Activated gamma-delta T cell treated with anti-CD3 and anti-CD28 coated beads, Interleukin-2, amount 50 U/mL, for 16 hours (primary cell): Measurements from ENCODE around the gene LMOD2.
"Not testable (repeated sequence)": the region's sequence is repeated elsewhere in the genome, so short reads cannot be mapped to it uniquely, and the experiment has no call there.

Experiments used
- DNase-seq: peaks from one replicate; pipeline ENCODE4 v3.0.0-alpha.2; 2020; ENCODE audit warnings: low read depth

LMOD2 gene, protein sequence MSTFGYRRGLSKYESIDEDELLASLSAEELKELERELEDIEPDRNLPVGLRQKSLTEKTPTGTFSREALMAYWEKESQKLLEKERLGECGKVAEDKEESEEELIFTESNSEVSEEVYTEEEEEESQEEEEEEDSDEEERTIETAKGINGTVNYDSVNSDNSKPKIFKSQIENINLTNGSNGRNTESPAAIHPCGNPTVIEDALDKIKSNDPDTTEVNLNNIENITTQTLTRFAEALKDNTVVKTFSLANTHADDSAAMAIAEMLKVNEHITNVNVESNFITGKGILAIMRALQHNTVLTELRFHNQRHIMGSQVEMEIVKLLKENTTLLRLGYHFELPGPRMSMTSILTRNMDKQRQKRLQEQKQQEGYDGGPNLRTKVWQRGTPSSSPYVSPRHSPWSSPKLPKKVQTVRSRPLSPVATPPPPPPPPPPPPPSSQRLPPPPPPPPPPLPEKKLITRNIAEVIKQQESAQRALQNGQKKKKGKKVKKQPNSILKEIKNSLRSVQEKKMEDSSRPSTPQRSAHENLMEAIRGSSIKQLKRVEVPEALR

DNA sequence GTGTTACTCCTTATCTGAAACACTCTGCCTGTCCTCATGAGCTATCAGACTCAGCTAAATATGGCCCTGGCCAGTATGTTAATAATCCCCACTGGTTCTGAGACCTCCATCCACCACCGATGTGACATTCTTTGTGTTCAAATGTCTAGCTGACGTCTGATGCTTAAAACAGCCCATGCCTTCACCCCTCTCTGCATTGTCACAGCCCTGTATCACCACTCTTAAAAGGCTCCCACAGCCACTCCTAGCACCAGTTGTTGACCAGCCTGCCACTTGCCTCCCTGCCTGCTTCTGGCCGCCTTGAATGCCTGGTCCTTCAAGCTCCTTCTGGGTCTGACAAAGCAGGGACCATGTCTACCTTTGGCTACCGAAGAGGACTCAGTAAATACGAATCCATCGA lies at the start of gene LMOD2:
Gene LMOD2, plus strand, starts transcription at position 253 of the 400 bp plus-strand sequence. Its CDS starts 98 bp downstream, at position 351.
- no peak for DNase-seq

GRCh38 chr7:123607423-123607975 lies 48.2 kb upstream of the LMOD2 start:
- DNase-seq = no peak

GRCh38 chr7:123608991-123609882 lies 46.4 kb upstream of the LMOD2 start:
- no peak for DNase-seq

GRCh38 chr7:123609883-123610239 lies 45.8 kb upstream of the LMOD2 start:
- DNase-seq = no peak

DNA sequence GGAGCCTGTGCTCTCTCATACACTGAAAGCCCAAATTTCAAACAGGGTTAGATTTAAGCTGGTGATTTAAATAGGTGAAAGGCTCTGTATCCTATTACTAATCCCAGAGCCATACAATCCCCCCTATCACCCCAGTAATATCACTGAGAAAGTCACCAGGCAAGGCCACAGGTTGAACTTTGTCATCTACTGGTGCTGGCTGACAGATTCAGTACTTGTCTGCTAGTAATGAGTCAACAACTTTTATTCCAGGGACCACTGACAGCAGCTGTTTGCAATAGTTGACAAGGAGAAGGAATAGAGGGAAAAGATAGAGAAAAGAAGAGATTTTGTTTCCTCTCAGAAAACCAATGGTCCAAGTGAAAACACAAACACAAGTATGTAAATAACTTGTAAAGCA lies 43.6 kb upstream of the LMOD2 start:
- DNase-seq = no peak

DNA sequence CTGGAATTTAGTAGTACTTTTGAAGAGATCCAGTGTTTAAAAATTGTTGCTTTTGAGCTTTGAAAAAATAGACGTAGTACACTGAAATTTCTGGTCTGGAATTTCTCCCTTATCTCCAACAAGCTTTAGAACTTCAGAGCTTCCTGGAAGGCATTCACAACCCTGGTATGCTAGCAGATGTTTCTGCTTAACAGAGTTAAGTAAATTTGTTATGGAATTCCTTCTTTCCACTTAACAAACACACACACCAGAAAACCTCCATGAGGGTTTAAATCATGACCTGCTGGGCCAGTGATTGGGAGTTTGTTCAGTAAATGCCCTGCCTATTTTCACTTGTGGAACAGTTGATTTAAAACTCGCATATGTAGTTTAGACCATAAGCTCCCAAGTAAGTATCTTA lies 40.3 kb upstream of the LMOD2 start:
- DNase-seq = no peak

GRCh38 chr7:123616223-123616622 lies 39.4 kb upstream of the LMOD2 start:
- no peak for DNase-seq

DNA sequence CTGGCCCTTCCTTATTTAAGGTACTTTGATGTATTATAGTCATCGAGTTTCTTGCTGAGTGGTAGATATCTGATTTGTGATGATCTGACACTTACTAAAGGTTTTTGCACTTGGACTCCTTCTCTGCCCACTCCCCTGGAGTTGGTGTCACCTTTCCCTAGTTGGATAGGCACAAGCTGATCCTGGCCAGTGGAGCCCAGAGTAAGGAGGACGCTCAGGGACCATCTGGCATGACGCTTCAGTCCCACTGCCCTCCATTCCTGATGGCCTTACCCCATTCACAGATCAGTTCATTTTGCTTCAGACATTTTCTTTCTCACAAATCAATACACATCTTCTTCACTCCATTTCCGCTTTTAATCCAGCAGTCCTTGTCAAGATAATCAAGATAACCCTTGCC lies 34.0 kb upstream of the LMOD2 start:
- no peak for DNase-seq

- no peak for DNase-seq
Observed at GRCh38 chr7:123622660-123623386, 32.8 kb upstream of the LMOD2 start.

DNA sequence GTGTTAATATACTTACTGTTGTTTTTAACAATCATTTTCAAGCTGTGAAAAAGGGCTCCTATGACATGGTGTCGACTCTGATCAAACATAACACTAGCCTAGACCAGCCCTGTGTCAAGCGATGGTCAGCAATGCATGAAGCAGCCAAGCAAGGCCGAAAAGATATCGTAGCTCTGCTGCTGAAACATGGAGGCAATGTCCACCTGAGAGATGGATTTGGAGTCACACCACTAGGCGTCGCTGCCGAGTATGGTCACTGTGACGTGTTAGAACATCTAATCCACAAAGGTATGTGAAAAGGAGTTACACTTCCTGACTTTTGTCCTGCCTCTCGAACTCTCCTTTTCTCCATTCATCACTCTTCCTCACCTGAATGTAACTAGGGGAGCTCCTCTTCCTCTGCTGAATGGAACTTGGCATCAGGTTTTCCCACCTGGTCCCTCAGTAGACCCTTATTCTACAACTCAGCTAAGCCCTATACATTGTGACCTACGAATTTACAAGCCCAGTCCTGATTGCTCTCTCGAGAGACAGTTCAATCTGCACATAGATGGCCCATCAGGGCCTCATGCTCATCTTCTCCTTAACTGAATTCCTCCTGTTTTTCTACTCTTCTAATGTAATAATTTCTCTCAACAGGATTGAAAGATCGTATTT lies 31.0 kb upstream of the LMOD2 start:
- peak; percentile 19 for DNase-seq

DNA sequence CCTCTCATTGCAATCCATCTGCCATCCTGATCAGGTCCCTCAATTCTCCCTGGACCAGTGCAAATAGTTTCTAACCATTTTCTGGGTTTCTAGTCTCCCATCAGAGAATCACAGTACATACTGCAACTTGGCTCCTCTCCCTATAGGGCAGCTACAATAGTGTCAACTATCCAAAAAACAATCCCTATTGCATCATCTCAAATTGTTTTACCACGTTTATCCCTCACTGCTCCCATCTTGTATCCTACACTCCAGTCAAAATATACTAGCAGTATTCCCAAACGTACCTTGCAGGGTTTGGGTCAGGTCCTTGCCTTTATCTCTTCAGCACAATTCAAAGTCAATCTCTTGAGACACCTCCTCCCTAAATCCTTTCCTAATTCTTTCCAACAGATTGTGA lies 30.4 kb upstream of the LMOD2 start:
- no peak for DNase-seq

DNA sequence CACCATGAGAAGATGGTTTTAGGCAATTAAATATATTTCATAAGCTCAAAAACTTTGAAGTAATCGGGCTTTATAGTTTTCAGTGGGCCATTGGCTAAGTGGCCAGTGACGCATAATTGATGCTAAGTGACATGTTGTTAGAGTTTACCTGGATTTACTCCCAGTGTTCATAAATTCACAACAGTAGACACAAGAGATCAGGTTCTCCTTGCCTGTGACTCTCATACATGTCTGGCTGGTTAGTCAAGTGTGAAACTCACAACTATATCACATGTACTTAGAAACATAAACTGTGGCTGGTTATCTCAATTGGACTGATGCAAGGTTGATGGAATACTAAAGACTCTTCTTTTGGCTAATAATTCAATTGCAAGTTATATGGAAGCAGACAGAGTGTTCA lies 27.8 kb upstream of the LMOD2 start:
- no peak for DNase-seq

- no peak for DNase-seq
Observed at GRCh38 chr7:123628829-123629228, 26.8 kb upstream of the LMOD2 start.

DNA sequence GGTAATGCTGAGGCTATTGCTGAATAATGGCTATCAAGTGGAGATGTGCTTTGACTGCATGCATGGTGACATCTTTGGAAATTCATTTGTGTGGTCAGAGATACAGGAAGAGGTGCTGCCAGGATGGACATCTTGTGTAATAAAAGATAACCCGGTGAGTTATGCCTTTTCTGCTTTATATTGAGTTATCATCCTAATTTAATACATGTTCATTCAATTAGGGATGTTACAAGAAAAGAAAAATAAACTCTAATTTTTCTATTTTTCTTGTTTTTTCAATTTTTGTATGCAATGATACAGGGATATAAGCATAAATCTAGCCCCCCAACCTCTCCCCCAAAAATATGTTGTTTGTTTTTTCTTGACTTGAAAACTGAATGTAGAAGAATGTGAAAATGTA lies 26.4 kb upstream of the LMOD2 start:
- DNase-seq = no peak

DNA sequence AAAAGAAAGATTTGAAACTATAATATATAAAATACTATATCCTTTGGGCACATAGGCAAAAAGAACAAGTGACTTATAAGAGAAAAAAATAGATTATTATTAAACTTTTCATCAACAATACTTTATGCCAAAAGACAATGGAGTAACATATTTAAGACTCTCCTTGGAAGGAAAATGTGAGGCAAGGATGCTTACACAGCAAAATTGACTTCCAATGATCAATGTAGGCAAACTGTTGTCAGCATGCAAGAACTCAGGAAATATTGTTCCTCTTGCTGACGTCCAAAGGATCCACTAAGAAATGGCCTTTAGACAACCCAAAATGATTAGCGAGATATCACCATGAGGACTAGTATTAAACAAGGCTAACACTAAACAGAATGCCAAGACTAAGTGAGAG lies 22.9 kb upstream of the LMOD2 start:
- no peak for DNase-seq

GRCh38 chr7:123633553-123633952 lies 22.1 kb upstream of the LMOD2 start:
- no peak for DNase-seq

DNA sequence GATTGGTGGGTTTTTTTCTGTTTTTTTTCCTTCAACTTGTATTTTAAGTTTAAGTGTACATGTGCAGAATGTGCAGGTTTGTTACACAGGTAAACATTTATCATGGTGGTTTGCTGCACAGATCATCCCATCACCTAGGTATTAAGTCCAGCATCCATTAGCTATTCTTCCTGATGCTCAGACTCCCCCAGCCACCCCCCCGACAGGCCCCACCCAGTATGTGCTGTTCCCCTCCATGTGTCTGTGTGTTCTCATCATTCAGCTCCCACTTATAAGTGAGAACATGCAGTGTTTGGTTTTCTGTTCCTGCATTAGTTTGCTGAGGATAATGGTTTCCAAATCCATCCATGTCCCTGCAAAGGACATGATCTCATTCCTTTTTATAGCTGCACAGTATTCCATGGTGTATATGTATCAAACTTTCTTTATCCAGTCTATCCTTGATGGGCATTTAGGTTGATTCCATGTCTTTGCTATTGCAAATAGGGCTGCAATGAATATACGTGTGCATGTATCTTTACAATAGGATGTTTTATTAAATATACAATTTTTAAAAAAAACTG lies 21.6 kb upstream of the LMOD2 start:
- not testable (repeated sequence) for DNase-seq

- DNase-seq = no peak
Observed at GRCh38 chr7:123635551-123636359, 19.9 kb upstream of the LMOD2 start.

- DNase-seq = no peak
Observed at GRCh38 chr7:123637203-123637602, 18.5 kb upstream of the LMOD2 start.

- DNase-seq = no peak
Observed at GRCh38 chr7:123637878-123638277, 17.8 kb upstream of the LMOD2 start.
